Esophagus mucosa (tissue), 1 donor: ENCODE data around the gene CKB. TPM values are rescaled to one million over a fixed set of nuclear protein-coding genes. Genes with fewer than 3 reads are reported as not detected.
A peak's percentile ranks its signal among the peaks of the same experiment; 100 is the strongest.

Experiments
- ATAC-seq: fragments of 200-7000 bp; cut with Tn5 transposase; one replicate; pipeline ENCODE4 v1.9.1; 2020
- total RNA-seq: library from RNA; stranded (reverse); gene quantifications from one replicate; pipeline ENCODE4 v1.2.4, GENCODE V29; 2023
- donor health status: DM: yes; HTN: yes; CAD: no.

The CKB gene
- total RNA-seq, 1 donor from 2014 or later = 17.8 TPM

DNA sequence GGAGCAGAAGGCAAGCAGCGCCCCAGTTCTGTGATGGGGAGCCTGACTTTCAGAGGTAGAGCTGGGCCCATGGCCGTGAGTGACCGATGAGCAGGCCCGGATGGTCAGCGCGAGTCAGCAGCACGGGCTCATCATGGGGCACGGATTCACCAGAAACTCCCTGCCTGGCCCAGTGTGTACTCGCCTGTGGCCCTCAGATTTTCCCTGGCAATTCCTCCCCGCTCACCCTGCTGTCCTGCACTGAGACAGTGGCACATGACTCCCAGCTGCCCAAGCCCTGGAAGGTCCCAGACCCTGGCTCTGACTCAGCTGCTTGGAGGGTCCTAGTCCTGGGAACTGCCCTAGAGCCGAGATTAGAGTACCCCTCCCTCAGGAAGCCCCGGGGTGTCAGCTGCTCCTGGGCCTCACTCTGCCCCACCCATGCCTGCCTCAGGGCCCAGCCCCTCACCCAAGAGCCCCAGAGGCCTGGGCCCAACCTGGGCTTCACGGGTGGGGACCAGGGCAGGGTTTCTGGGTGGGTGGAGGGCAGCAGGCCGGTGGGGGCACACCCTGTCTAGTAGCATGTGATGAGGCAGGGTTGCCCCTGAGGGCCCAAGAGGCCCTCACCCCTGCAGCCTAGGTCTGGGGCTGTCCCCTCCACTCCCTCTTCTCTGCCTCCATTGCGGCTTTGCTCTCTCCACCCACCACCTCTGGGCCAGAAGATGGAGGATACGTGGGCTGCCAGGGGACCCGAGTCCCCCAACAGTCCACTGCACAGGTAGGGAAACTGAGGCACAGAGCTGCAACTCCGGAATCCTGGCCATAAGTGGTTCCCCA lies 14.8 kb upstream of the CKB start:
- ATAC-seq = no peak

DNA sequence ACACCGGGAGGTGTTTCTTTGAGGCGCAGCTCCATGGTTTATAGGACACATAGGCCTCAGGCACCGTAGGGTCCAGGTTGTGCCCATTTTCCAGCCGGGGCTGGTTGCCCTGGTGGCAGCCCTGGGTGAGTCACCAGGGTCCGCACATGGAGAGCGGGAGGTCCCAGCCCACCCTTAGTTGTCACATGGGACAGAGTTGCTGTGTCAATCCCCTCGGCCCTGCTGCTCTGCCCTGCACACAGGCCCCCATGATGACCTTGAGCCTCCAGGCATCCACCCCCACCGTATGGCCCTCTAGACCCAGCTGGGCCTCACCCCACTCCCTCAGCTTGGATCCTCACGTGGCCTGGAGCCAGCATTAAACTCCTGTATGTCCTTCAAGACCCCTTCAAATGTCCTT lies 14.1 kb upstream of the CKB start:
- no peak for ATAC-seq

GRCh38 chr14:103535891-103536565 lies 13.4 kb upstream of the CKB start:
- ATAC-seq = no peak

- no peak for ATAC-seq
Measured at GRCh38 chr14:103535081-103535890, 12.7 kb upstream of the CKB start.

DNA sequence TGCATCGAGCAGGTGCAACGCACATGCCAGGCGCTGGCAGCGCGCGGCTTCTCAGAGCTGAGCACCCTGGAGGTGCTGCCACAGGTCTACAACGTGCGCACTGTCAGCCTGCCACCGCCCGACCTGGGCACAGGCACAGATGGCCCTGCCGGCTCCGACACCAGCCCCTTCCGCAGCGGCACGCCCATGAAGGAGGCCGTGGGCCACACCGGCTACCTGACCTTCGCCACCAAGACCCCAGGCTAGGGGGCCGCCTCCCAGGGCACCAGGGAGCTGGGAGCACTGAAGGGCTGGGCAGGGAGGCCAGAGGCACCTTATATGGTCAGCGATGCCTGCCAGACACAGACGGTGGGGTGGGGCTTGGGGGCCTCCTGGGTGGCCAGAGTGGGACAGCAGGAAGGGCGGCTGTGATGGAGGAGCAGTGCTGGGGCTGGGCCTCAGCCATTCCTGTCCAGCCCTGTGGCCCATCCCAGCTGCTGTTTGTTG lies 12.0 kb upstream of the CKB start:
- ATAC-seq = no peak

- ATAC-seq = no peak
Measured at GRCh38 chr14:103533999-103534575, 11.5 kb upstream of the CKB start.

DNA sequence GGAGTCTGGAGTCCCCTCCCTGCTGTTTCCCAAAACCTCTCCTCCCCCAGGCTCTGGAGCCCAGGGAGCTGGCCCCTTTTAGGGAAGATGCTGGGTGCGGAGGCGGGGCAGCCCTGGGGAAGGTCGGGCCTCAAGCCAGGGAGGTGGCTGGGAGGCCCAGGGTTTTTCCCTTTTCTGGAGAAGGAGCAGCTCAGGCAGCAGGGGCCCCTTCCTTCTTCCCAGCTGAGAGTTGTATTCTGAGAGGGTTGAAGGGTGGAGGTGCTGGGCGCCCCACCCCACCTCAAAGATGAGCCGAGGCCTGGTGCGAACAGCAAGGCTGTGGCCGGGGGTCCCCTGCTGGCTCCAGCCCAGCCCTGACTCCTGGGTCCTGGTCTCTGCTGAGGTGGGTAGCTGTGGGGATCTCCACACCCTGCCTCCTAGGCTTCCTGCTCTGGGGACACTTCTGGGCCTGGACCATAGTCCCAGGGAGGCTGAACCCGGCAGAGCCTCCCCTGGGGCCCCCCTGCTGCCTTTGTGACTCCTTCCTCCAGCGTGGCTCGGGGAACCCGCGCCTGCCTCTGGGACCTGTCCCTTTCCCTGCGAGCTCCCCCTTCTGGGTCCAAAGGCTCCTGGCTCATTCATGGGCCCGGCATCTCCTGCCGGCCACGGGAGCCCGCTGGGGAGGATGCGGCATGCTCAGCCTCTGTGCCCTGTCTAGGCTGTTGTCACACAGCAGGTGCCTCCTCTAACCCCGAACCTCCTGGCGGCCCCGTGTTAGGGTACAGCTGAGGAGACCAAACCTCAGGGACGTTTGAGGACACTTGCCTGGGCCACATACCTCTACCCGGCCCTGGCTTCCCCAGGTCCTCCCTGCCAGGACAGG lies 10.7 kb upstream of the CKB start:
- ATAC-seq = no peak

DNA sequence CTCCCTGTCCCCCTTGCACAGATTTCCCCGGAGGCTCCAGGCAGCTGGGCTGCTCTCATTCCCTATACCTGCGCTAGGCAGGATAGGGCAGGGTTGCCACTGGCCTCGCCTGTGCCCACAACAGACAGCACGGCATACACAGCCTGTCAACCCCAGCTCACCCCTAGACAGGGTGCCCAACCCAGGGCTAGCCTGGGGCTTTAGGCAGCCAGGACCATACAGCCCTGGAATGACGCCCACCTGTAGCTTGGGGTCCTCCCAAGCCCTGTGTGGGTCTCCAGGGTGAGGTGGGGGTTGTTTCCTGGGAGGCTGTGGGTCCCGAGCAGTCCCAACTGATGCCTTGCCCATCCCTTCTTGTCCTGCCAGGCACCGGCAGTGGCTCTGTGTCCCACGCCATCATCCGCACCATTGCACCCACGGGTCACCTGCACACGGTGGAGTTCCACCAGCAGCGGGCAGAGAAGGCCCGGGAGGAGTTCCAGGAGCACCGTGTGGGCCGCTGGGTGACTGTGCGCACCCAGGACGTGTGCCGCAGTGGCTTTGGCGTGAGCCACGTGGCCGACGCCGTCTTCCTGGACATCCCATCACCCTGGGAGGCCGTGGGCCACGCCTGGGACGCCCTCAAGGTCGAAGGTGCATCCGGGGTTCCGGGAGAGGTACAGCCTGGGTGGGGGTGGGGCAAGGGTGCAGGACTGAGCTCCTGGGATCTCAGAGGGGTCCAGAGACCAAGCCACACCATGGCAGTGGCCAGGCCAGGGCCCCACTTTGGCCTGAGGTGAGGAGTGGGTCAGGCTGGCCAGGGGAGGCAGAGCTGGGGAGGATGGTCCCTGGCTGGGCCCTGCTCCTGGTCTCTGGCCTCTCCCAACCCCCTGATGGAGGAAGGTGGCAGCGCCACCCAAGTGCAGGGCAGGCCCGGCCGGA lies 9.8 kb upstream of the CKB start:
- ATAC-seq = no peak

DNA sequence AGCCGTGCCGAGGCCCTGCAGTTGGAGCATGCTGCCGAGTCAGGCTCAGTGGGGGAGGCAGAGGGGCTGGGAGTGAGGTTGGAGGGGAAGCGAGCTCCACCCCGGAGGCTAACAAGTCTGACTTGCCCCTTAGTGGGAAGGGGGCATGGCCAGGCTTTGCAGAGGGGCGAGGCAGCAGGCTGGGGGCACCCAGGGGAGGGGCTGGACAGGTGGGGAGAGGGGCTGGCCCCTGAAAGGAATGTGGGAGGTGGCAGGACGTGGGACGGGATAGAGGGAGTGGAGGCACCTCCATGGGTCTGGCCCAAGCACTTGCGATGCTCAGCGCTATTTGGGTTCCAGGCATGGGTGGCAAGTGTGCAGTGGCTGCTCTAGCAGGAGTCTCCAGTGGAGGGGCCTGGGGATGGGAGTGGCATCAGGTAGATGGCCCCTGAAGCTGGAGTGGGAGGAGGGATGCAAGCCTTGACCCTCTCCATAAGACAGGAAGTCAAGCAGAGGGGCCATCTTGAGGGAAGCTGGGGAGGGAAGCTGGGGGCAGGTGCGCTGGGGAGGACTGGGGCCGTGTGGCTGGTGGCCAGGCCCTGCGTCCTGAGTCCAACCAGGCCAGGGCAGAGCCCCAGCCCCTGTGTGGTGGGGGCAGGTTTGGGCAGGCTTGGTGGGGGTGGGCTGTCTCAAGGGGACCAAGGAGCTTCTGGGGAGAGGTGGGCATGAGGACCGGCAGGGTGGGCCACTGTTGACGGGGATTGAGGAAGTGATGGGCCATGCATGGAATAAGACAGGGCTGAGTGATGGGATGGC lies 9.0 kb upstream of the CKB start:
- ATAC-seq = no peak

DNA sequence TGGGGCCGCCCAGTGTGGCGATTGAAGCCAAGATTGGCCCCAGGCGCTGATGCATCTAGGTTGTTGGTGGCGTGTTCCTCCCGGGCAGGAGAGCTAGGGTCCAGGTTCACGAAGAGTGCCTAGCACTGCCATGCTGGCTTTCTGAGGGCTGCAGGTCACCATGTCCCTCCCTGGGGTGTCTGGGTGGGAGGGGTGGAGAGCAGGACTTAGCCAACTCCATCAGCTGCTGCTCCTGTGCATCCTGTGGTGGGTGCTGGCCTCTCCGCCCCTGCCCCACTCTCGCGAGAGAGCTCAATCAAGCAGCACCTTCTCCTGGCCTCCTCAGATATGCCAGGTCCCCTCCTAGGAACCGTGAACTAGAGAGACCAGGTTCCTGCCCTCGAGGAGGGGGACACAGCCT lies 8.2 kb upstream of the CKB start:
- ATAC-seq = no peak

GRCh38 chr14:103530390-103530789 lies 7.8 kb upstream of the CKB start:
- ATAC-seq = no peak

GRCh38 chr14:103529383-103530365 lies 7.0 kb upstream of the CKB start:
- ATAC-seq = no peak

DNA sequence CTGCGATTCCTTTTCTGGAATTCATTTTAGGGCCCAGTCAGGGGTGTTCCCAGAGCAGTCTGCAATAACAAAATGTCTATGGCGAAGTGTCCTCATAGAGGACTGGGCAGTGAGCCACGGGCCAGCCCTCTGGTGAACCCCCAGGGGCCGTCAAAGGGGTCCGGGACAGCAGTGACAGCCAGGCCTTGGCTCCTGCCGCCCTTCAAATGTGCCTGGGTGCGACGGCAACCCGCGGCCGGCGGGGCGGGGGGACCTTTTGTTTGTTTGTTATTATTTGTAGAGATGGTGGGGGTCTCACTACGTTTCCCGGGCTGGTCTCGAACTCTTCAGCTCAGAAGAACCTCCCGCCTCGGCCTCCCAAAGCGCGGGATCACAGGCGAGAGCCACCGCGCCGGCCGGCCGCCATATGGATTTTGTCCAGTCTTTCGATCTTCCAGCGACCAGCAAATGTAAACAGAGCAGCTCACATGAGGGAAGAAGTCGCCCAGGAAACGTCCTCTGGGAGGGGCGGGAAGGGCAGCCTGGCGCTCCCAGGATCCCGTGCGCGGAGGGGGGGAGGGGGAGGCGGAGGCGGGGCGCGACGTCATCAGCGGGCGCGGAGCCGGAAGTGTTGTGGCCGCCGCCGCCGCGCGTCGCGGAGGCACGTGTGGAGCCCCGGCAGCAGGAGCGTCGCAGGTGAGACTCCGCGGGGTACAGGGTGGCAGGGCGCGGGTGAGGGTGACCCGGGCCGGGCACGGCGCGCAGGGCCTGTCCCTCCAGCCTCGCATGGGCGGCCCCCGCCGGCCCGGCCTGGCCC lies 6.2 kb upstream of the CKB start, which contains the start of gene TRMT61A:
TRMT61A (plus strand) TSS at position 610 of the 796 bp plus-strand sequence. CDS start 783 bp downstream, outside the sequence.
- peak; percentile 78 for ATAC-seq

DNA sequence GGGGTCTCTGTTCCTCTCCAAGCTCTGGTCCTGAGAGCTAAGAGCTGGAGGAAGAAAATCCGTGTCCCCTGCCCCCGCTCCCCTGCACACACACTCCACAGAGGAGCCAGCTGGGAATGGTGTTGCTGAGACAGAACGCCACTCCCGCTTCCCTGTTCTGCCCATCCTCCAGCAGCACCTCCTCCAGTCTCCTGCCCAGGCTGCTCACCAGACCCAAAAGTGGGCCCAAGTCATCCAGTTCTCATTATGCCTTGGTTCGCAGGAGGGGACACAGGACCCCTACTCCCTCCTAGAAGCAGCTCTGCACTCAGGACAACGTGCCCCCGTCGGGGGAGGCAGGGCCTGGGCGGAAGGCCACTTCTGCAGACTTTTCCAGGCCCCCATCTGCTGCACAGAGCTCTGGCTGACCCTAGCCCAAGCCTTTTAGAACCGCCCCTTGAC lies 5.5 kb upstream of the CKB start:
- peak; percentile 3 for ATAC-seq

- peak; percentile 12 for ATAC-seq
Measured at GRCh38 chr14:103527408-103528145, 4.9 kb upstream of the CKB start.

DNA sequence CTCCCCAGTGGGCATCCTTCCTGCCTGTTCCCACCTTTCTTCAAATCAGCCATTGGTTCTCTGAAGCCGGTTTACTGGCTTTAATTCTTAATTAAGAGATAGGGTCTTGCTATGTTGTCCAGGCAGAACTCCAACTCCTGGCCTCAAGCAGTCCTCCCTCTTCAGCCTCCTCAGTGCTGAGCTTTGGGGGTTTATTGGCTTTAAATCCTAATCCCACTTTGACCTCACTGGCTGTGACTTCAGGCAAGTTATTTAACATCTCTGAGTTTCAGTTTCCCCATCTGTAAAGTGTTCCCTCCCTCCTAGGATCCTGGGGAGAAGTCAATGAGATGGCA lies 4.3 kb upstream of the CKB start:
- ATAC-seq = no peak
